NCI-H2107 treated with DMSO at 0.1 percent for 48 hours (cell line): ENCODE measurements around the gene GAL.

Experiments
- DNase-seq: peaks from one replicate; lab custom pipeline; 2025; ENCODE audit not compliant: unreplicated experiment; lab: John Stamatoyannopoulos, UW

The GAL gene

DNA sequence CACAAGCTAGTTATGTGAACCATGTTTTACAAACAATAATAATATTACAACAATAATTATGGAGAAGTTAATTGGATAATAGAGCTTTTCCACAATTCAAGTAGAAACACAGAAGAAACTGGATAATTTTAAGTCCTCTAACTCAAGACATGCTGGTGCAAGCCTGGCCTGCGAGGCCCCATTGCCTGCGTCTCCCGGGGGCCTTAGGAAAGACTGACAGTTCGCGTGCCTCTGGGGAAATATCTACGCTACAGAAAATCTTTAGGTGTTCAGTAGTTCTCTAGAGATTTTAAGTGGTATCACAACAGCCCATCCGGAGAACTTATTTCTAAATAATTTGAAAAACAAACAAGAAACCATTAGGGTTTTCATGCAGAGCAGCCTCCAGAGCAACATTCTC is 23.2 kb downstream of the GAL start:
- no peak for DNase-seq

- no peak for DNase-seq
Observed at GRCh38 chr11:68709062-68709461, 24.7 kb downstream of the GAL start.

DNA sequence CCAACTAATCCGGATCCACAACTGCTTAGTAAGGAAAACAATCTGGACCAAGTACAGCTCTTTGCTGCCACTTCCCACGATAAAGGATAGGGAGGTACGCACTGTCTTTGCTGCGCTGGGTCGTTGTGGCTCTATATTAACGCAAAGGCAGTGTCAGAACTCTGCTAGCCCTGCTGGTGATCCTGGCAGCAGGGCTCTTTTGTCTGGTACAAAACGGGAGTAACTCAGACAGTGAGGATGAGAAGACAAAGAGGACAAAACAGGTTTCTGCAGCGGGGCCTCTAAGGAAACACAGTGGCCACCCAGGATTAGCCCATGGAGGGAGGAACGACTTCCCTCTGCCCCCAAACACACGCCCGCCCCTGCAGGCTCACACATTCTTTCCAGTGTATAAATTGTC is 26.1 kb downstream of the GAL start:
- DNase-seq: no peak

- DNase-seq: no peak
Observed at GRCh38 chr11:68711114-68711513, 26.8 kb downstream of the GAL start.

DNA sequence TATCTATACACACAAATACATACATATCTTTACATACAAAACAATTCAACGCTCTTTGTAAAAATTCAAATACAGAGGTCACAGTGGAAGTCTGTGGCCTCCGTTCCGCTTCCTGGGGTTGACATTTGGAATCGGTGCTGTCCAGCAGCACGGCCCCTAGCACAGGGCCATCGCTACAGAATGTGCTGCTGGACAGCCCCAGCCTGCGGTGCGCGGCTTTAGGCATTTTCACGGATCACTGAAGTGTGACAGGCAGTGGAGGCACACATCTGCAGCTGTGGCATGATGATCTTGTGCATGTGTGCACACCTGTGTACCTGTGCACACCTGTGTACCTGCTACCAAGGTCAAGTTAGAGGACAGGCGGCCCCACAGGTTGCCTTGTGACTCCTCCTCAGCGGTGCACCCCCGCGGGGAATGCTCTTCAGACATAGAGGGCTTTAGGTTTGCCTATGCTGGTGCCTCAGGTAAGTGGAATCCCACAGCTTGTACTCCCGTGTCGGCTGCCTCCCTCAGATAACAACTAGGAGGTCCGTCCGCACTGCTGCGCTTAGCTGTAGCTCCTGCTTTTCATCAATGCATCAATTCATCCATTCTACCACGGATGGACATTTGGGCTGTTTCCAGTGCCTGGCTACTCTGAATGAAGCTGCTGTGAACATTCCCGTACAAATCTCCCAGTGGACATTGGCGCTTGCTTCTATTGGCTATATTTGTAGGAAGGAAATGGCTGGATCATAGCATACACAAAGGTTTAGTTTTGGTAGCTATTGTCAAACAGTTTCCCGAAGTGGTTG is 29.9 kb downstream of the GAL start:
- DNase-seq: no peak

- no peak for DNase-seq
Observed at GRCh38 chr11:68715456-68716122, 31.2 kb downstream of the GAL start.

DNA sequence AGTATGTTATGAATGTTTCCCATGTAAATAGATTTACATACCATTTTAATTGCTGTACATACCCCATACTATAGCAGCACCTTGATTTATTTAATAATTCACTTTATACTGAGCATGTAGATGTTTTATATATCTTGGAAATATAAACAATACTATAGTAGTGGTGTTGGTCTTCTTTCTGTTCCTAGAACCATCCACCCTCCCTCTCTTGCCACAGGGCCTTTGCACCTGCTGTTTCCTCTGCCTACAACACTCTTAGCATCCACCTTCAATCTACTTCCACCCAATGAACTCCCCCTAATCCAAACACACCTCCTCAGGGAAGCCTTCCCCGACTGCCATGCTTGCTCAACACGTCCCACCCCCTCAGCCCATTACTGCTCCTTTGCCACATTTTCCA is 36.7 kb downstream of the GAL start:
- DNase-seq: no peak

DNA sequence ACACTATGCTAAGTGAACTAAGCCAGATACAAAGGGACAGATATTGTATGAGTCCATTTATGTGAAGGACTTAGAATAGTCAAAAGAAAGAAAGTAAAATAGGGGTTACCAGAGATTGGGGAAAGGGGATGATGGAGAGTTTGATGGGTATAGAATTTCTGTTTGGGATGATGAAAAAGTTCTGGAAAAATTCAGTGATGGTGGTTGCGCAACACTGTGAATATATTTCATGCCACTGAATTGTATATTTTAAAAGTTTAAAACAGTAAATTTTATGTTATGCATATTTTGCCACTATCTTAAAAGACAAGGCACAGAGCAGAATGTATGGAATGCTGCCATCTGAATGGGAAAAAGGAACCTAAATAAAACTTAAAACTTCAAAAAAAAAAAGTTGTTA is 37.8 kb downstream of the GAL start:
- no peak for DNase-seq

DNA sequence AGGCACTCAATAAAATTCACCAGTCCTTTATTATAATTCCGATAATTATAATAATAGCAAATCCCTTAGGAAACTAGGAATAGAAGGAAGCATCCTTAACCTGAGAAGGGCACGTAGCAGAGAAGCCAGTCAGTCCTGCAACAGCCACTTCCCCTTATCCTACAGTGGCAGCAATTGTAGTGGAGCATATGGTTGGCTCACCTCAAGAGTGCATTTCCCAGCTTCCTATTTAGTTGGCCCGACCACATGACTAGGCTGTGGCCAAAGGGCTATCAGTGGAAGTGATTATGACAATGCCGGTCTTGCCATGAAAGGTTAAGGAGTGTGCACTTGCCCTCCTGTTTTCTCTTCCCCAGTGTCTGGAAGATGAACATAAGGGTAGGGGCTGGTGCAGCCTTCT is 39.9 kb downstream of the GAL start:
- no peak for DNase-seq

GRCh38 chr11:68727783-68728182 is 43.4 kb downstream of the GAL start:
- no peak for DNase-seq

DNA sequence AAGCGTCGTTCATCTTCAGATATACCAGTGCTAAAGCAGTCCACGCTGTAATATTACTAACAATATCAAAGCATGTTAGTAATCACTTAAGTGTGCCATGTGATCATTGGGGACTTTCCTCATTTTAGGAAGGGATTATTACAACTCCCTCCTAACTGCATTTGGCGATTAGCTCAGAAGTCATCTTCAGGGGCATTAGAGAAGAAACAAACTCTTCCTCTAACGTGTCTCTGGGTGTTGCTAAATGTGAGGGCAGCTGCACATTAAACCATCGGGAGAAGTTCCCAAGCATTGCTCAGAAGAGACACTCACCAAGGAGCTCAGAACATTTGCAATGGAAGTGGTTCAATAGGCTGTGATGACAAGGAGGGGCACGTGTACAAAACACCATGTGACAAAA is 49.8 kb downstream of the GAL start:
- no peak for DNase-seq

GRCh38 chr11:68735125-68735524 is 50.8 kb downstream of the GAL start:
- no peak for DNase-seq

GRCh38 chr11:68735646-68736045 is 51.3 kb downstream of the GAL start:
- no peak for DNase-seq
